NT2/D1 (cell line): Measurements from ENCODE around the gene EPN3.

ENCODE experiments used
- DNase-seq: peaks from one replicate; pipeline ENCODE4 v3.0.0-alpha.2; 2011; ENCODE audit warnings: low read depth, low spot score
- H3K27me3 ChIP-seq: 2 replicates; pipeline ENCODE4 v1.6.0; 2011; ENCODE audit warnings: mild to moderate bottlenecking; ENCODE audit not compliant: insufficient read length, insufficient read depth
- H3K36me3 ChIP-seq: 2 replicates; pipeline ENCODE4 v1.6.1; 2011; ENCODE audit warnings: mild to moderate bottlenecking, low read length, mixed read lengths; ENCODE audit not compliant: insufficient read depth, insufficient read length
- H3K4me1 ChIP-seq: 2 replicates; pipeline ENCODE4 v1.5.1; 2011; ENCODE audit not compliant: insufficient read depth, insufficient read length
- H3K4me3 ChIP-seq: 2 replicates; pipeline ENCODE4 v1.5.1; 2011; ENCODE audit warnings: low read depth; ENCODE audit not compliant: insufficient read length
- H3K9ac ChIP-seq: 2 replicates; pipeline ENCODE4 v1.6.0; 2011; ENCODE audit warnings: low read depth; ENCODE audit not compliant: insufficient read length
- H3K9me3 ChIP-seq: 2 replicates; pipeline ENCODE4 v1.5.1; 2011; ENCODE audit warnings: mild to moderate bottlenecking, low read length; ENCODE audit not compliant: insufficient read depth
- SUZ12 ChIP-seq: IDR thresholded peaks from 2 replicates; pipeline ENCODE4 v1.6.1; 2011; ENCODE audit not compliant: insufficient read length, insufficient read depth; ENCODE audit errors: extremely low read depth
- YY1 ChIP-seq: IDR thresholded peaks from 2 replicates; pipeline ENCODE4 v1.6.1; 2011; ENCODE audit not compliant: insufficient read length, insufficient read depth
- ZNF274 ChIP-seq: IDR thresholded peaks from 2 replicates; pipeline ENCODE4 v1.6.1; 2011; ENCODE audit warnings: mild to moderate bottlenecking, low read depth, low read length

EPN3 gene

DNA sequence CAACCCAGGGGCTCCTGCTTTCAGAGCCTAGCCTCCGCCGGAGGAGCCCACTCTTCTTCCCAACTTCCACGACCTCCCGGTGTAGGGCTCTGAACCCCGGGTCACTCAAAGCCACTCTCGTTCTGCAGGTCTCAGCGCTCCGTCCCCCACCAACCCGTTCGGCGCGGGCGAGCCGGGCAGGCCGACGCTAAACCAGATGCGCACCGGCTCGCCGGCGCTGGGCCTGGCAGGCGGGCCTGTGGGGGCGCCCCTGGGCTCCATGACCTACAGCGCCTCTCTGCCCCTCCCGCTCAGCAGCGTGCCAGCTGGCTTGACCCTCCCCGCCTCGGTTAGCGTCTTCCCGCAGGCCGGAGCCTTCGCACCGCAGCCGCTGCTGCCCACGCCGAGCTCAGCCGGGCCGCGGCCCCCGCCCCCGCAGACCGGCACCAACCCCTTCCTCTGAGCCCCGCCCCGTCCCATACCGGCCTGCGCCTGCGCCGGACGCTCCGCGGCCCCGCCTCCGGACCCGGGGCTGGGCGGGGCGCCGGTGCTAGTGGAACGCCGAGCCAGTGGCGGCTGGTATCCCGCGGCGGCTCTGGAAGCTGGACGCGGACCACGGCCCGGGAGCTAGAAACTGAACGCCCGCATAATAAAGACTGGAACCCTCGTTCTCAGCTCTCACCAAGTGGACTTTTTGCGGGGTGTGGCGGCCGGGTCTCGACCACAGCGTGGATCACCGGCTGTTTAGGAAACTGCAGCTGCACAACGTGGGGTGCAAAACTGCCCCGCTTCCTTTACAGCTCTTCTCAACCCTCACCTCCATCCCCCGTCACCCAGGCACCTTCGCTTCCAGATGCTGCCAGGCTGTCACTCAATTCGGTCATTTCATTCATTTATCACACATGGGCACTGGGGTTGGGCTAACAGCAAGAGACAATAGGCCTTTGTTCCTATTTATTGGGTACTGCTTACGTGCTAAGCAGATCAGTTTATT is 9.5 kb downstream of the EPN3 start:
- Histone ChIP-seq H3K4me3 (peak overlapping the region; percentile 63), H3K36me3 (no peaks in the 10 kb centered on the region), H3K9ac (peak overlapping the region; percentile 86), H3K27me3 (peaks cover 31% of the 10 kb centered on the region), H3K9me3 (no peaks in the 10 kb centered on the region), H3K4me1 (peaks cover 31% of the 10 kb centered on the region)
- no peak for DNase-seq
- TF ChIP-seq SUZ12 (no peak), ZNF274 (no peak)

DNA sequence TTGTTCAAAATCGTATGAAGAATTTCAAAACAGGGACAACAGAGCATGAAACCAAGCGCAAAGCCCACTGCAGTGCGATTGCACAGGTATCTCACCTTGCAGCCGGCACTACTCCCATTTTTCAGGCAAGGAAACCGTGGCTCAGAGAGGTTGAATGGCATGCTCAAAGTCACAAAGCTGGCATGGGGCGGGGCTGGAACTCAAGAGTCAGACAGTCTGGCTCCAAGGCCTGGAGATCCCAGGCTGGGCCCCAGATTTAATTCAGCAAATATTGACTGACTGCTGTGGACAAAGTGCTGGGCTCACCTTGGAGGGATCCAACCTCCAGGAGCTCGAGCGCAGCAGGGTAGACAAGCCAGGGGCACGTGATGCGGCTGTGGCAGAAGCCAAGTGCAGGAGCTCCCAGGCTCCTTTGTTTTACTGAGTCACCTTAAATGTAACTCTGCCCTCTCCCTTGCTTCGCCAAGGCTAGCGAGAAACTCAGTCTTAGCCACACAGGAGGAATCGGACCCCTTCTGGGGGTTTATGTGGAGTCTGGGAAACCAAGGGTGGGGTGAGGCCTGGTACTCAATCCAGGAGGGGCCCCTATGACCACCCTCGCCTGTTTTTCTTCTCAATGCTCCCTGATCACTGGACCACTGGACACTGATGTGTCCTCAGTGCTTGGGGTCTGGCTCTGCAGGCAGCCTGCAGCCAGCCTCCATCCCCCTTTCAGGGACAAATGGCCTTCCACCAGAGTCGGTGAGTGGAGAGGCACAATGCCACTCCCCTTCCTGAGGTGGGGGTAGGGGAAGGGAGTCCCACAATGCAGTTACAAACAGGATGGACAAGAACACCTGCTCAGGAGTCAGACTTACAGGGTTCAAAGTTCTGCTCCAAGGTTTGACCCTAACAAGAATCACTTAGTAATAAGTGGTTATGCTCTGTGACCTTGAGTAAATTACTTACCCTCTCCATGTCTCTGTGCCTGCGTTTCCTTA is 10.6 kb downstream of the EPN3 start:
- Histone ChIP-seq H3K9ac (no peak overlapping the region), H3K4me1 (peaks cover 36% of the 10 kb centered on the region), H3K36me3 (no peaks in the 10 kb centered on the region), H3K9me3 (no peaks in the 10 kb centered on the region), H3K27me3 (peaks cover 31% of the 10 kb centered on the region), H3K4me3 (no peak overlapping the region)
- TF ChIP-seq YY1: no peak
- TF ChIP-seq SUZ12: no peak
- TF ChIP-seq ZNF274: no peak
- no peak for DNase-seq

DNA sequence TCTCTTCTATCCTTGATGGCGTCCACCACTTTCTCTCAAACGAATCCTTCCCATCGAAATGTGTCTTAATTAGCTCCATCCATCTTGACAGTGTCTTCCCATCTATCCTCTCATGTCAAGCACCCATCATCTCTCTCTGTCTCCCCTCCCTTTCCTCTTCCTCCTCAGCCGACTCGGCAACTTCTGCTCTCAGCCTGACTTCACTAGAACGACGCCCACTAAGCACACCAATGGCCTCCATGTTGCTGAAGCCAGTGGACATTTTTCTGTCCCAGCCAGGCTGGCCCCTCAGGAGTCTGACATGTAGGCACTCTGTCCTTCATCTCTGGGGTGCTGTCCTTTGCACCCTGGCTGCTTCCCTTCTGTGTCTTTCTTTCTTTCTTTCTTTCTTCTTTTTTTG is 12.0 kb downstream of the EPN3 start:
- Histone ChIP-seq H3K4me1 (peaks cover 27% of the 10 kb centered on the region), H3K9ac (no peak overlapping the region), H3K36me3 (peaks cover 5% of the 10 kb centered on the region), H3K9me3 (no peaks in the 10 kb centered on the region), H3K4me3 (no peak overlapping the region), H3K27me3 (peaks cover 31% of the 10 kb centered on the region)
- TF ChIP-seq YY1 (no peak), SUZ12 (no peak), ZNF274 (no peak)
- no peak for DNase-seq

DNA sequence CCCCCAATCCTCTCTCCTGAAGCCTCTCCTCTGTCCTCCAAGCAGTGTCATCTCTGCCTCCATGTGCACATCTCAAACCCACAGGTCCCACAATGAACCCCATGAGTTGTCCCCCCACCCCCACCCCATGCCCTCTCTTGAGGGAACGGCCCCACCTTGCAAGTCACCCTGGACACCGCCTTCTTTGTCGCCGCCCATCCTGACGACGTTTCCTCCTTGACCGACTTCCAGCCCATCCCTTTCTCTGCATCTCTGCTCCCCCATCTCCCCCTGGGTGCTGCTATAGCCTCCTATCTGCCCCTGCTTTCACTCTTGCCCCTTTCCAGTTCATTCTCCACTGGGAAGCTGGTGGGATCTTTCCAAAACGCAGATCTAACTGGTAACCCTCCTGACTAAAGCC is 12.8 kb downstream of the EPN3 start:
- peaks cover 24% of the 10 kb centered on the region for H3K4me1 ChIP-seq
- H3K27me3 ChIP-seq: peaks cover 31% of the 10 kb centered on the region
- TF ChIP-seq ZNF274 (no peak), SUZ12 (no peak), YY1 (no peak)
- no peaks in the 10 kb centered on the region for H3K9me3 ChIP-seq
- H3K36me3 ChIP-seq: peaks cover 9% of the 10 kb centered on the region
- H3K9ac ChIP-seq: no peak overlapping the region
- no peak overlapping the region for H3K4me3 ChIP-seq
- no peak for DNase-seq

DNA sequence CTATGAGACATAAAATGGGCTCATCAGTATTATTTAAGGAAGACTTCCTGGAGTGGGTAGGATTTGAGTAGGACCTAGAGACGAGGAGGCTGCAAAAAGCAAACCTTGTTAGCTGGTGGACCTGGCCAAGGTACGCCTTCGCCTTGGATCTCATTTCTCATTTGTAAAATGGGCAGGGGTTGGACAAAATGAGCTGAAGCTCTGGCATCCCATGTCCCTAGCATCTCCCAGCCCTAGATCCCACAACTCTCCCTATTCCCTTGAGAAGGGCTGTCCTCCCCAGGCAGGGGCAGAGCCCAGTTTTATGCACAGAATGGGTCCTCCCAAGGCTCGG is 14.1 kb downstream of the EPN3 start:
- Histone ChIP-seq H3K4me3 (peak overlapping the region; percentile 63), H3K4me1 (peaks cover 22% of the 10 kb centered on the region), H3K36me3 (peaks cover 17% of the 10 kb centered on the region), H3K27me3 (peaks cover 20% of the 10 kb centered on the region), H3K9me3 (no peaks in the 10 kb centered on the region), H3K9ac (peak overlapping the region; percentile 90)
- no peak for DNase-seq
- TF ChIP-seq ZNF274 (no peak), YY1 (no peak), SUZ12 (no peak)

DNA sequence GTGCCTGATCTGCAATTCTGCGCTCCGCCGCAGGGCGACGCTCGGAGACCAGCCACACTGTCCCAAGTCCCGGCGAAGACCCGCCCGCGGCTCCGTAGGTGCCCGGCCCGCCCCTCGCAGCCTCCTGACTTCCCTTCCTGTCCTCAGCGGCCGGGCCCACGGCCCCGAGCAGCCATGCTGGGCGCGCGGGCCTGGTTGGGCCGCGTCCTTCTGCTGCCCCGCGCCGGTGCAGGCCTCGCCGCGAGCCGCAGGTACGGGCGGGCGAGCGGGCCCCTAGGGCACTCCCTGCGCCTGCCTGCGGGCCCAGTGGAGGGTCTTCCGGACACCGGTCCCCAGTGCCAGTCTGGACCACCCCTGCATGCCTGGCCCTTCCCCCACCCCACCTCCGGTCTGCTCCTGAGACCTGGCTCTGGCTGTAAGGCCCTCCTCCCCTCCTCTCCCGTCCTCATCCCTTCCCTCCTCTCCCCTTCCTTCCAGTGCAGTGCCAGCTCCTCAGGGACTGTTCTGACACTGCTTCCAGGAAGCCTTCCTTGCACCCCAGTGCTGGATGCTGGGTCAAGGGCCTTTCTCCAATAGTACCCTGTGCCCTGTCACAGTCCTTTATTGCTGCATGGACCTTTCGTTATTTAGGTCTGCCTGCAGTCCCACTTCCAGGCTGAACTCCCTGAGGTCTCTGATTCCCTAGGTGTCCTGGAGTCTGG is 14.7 kb downstream of the EPN3 start, which contains the start of gene SPATA20:
Gene SPATA20 (plus strand): TSS at position 140 of the 701 bp plus-strand sequence. CDS start 35 bp downstream, at position 175.
- TF ChIP-seq SUZ12 (no peak), ZNF274 (no peak), YY1 (no peak)
- H3K9me3 ChIP-seq: no peaks in the 10 kb centered on the region
- H3K4me1 ChIP-seq: peaks cover 22% of the 10 kb centered on the region
- peaks cover 17% of the 10 kb centered on the region for H3K27me3 ChIP-seq
- H3K36me3 ChIP-seq: peaks cover 19% of the 10 kb centered on the region
- H3K4me3 ChIP-seq: peak within 1 kb of the TSS; percentile 63
- DNase-seq: peak; percentile 81
- H3K9ac ChIP-seq: peak within 1 kb of the TSS; percentile 90
